Mucosa of rectum (tissue), 2 donors: ENCODE measurements around the gene ZNF526.
A peak's percentile ranks its signal among the peaks of the same experiment; 100 is the strongest.

Source experiments
- H3K27ac ChIP-seq, 2 donors: one replicate each; pipeline ENCODE4 v1.7.0; 2013; ENCODE audit warnings: inconsistent platforms in 2 of 2, low read depth in 2 of 2, low read length in 2 of 2
- H3K27me3 ChIP-seq, 2 donors: one replicate each; pipeline ENCODE4 v1.7.0; 2013; ENCODE audit warnings: low read length in 2 of 2; ENCODE audit not compliant: control insufficient read depth in 2 of 2, insufficient read depth in 2 of 2
- H3K36me3 ChIP-seq, 2 donors: one replicate each; pipeline ENCODE4 v1.7.0; 2013; ENCODE audit warnings: low read length in 2 of 2; ENCODE audit not compliant: control insufficient read depth in 2 of 2, insufficient read depth in 2 of 2
- H3K4me1 ChIP-seq, 2 donors: one replicate each; pipeline ENCODE4 v1.7.0; 2013; ENCODE audit warnings: low read length in 2 of 2, mild to moderate bottlenecking in 1 of 2; ENCODE audit not compliant: control insufficient read depth in 2 of 2, insufficient read depth in 2 of 2
- H3K4me3 ChIP-seq, 2 donors: one replicate each; pipeline ENCODE4 v1.7.0; 2013; ENCODE audit warnings: low read length in 2 of 2
- H3K9ac ChIP-seq, 2 donors: one replicate each; pipeline ENCODE4 v1.7.0; 2013; ENCODE audit warnings: low read length in 2 of 2, low read depth in 1 of 2, mild to moderate bottlenecking in 1 of 2
- H3K9me3 ChIP-seq, 2 donors: one replicate each; pipeline ENCODE4 v1.7.0; 2013; ENCODE audit warnings: low read length in 2 of 2; ENCODE audit not compliant: control insufficient read depth in 2 of 2
- donor health status: healthy.
- donor health status: Normal muscosa, but diverticular disease.

The ZNF526 gene

DNA sequence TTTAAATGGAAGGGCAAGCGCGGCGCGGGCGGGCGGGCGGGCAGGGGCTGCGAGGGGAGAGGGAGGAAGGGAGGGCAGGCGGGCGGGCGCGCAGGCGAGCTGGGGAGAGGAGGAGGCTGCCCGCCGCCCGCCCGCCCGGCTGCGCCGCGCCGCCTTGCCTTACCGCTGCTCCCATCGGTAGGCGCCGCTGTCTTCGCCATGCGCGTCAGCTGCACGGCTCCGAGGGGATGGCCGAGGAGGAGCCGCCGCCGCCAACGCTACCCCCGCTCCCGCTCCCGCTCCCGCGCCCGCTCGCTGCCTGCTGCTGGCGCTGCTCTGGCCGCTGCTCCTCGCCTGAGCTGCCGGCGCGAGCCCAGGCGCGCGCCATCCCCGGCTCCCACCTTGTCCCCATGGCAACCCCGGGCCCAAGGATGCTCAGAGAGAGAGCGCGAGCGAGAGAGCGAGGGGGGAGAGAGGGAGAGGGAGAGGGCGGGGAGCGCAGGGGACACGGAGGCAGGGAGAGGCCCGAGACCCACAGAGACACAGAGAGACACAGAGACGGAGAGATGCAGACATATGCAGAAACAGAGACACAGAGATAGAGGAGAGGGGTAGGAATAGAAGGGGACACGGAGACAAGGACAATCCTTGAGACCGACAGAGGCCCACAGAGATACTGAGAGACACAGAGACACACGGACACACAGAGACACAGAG is 43.0 kb upstream of the ZNF526 start:
- Histone ChIP-seq H3K9ac (no peak overlapping the region), H3K4me3 (peak overlapping the region in 1 of 2 donors; percentile 6), H3K9me3 (no peaks in the 10 kb centered on the region), H3K27me3 (peaks cover 49 to 58% of the 10 kb centered on the region in 2 donors), H3K27ac (no peak overlapping the region), H3K36me3 (no peaks in the 10 kb centered on the region), H3K4me1 (peaks cover 3 to 8% of the 10 kb centered on the region in 2 donors)

- Histone ChIP-seq H3K9me3 (no peaks in the 10 kb centered on the region), H3K27me3 (peaks cover 49 to 58% of the 10 kb centered on the region in 2 donors), H3K4me1 (peaks cover 3 to 8% of the 10 kb centered on the region in 2 donors), H3K36me3 (no peaks in the 10 kb centered on the region), H3K9ac (no peak overlapping the region), H3K27ac (no peak overlapping the region), H3K4me3 (no peak overlapping the region)
Observed at GRCh38 chr19:42177686-42178019, 42.5 kb upstream of the ZNF526 start.

DNA sequence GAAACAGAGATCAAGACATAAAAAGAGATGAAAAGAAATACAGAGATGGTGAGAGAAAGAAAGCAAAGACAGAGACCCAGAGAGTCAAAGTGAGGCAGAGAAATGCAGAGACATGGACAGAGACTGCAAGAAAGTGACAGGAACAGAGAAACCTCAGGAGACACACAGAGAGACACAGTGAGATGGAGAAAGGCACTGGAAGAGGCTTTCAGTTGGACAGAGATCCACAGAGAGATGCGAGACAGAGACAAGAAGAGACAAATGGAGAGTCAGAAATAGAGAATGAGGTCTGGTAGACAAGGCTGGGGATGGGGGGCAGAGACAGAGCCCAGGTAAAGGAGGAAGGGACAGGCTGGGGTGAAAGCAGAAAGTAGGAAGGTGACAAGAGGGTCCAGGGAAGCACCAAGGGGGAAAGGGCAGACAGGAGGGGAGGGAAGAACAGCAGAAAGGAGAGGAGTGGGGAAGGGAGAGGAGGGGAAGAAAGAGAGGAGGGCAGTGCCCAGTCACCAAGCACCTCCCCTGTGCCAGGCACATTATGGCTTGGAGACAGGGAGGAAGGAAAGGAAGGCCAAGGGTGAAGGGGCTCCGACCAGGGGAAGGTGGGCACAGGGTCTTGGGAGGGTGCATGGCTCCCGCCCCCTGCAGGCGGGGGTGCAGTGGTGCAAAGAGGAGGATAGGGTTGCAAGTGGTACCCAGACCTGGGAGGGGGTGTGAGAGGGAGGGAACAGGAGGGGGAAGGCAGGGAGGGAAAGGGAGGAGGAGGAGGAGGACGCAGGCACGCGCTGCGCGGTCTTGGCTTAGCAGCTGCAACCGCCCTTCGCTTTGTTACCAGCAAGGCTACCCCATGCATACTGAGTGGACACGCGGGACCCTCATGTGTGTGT is 41.1 kb upstream of the ZNF526 start:
- Histone ChIP-seq H3K36me3 (no peaks in the 10 kb centered on the region), H3K27me3 (peaks cover 46 to 58% of the 10 kb centered on the region in 2 donors), H3K9ac (no peak overlapping the region), H3K9me3 (no peaks in the 10 kb centered on the region), H3K27ac (no peak overlapping the region), H3K4me1 (peaks cover 3 to 9% of the 10 kb centered on the region in 2 donors), H3K4me3 (no peak overlapping the region)

GRCh38 chr19:42184401-42184861 is 35.7 kb upstream of the ZNF526 start:
- no peaks in the 10 kb centered on the region for H3K36me3 ChIP-seq
- peaks cover 6 to 10% of the 10 kb centered on the region in 2 donors for H3K4me1 ChIP-seq
- no peak overlapping the region for H3K27ac ChIP-seq
- no peak overlapping the region for H3K4me3 ChIP-seq
- peaks cover 7 to 12% of the 10 kb centered on the region in 2 donors for H3K27me3 ChIP-seq
- H3K9ac ChIP-seq, result no peak overlapping the region
- H3K9me3 ChIP-seq, result no peaks in the 10 kb centered on the region

DNA sequence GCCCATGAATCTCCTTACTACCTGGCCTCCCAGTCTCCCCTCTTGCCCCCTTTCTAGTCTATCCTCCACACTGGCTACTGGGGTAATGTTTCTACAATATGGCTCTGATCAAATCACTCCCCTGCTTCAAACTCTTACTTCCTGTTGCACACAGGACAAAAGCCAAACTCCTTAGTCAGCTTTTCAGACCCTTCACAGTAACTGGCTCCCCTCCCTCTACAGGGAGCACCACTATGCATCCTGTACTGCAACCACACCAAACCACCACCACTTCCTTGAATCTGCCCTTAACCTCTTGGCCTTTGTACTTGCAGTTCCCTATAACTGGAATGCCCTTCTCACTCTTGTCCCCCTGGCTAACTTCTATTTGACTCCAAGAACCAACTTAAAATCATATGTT is 34.8 kb upstream of the ZNF526 start:
- no peaks in the 10 kb centered on the region for H3K9me3 ChIP-seq
- H3K4me3 ChIP-seq, result no peak overlapping the region
- H3K4me1 ChIP-seq, result peaks cover 6 to 10% of the 10 kb centered on the region in 2 donors
- no peak overlapping the region for H3K9ac ChIP-seq
- no peak overlapping the region for H3K27ac ChIP-seq
- peaks cover 0 to 4% of the 10 kb centered on the region in 2 donors for H3K27me3 ChIP-seq
- no peaks in the 10 kb centered on the region for H3K36me3 ChIP-seq

- no peak overlapping the region for H3K9ac ChIP-seq
- no peaks in the 10 kb centered on the region for H3K36me3 ChIP-seq
- H3K4me3 ChIP-seq, result no peak overlapping the region
- H3K27me3 ChIP-seq, result no peaks in the 10 kb centered on the region
- H3K9me3 ChIP-seq, result peaks cover 0 to 3% of the 10 kb centered on the region in 2 donors
- peaks cover 22 to 34% of the 10 kb centered on the region in 2 donors for H3K4me1 ChIP-seq
- H3K27ac ChIP-seq, result no peak overlapping the region
Observed at GRCh38 chr19:42188665-42189064, 31.4 kb upstream of the ZNF526 start.

- Histone ChIP-seq H3K9ac (no peak overlapping the region), H3K4me1 (peaks cover 21 to 33% of the 10 kb centered on the region in 2 donors), H3K4me3 (no peak overlapping the region), H3K9me3 (peaks cover 0 to 3% of the 10 kb centered on the region in 2 donors), H3K27me3 (no peaks in the 10 kb centered on the region), H3K27ac (no peak overlapping the region), H3K36me3 (no peaks in the 10 kb centered on the region)
Observed at GRCh38 chr19:42189133-42189532, 31.0 kb upstream of the ZNF526 start.

DNA sequence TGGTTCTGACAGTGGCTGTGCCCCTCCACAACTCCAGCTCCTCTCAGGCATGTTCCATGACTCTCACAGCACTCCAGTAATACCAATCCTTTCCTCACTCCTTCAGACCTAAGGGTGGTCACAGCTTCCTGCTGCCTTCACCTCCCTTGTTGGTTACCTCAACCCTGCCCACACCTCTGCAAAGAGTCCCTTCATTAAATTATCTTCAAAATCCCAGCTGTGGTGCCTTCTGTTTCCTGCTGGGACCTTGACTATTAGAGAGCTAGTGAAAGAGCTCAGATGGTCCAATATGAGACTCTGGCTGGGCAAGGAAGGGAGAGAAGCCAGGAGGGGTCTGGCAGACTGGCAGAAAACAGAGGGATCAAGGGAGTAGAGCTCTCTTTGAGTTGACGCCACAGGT is 28.8 kb upstream of the ZNF526 start:
- Histone ChIP-seq H3K36me3 (peaks cover 0 to 4% of the 10 kb centered on the region in 2 donors), H3K27me3 (no peaks in the 10 kb centered on the region), H3K9ac (peak overlapping the region; percentile 26 to 63), H3K4me3 (no peak overlapping the region), H3K9me3 (peaks cover 0 to 3% of the 10 kb centered on the region in 2 donors), H3K4me1 (peaks cover 17 to 24% of the 10 kb centered on the region in 2 donors), H3K27ac (peak overlapping the region; percentile 90 to 95)

DNA sequence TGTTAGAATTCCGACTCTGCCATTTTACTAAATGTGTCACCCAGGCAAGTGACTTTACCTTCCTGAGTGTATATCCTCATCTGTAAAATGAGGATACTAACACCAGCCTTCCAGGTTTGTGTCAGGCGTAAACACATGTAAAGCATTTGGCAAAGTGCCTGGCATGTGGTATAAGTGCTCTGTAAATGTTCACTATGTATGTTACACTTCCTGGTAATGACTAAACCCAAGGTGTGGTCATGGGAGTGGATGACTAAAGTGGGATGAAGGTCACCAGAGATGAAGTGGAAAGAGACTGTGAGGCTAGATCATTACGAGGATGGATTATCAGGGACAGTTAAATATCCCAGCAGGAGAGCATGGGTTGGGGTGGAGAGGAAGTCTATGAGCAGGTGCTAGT is 28.3 kb upstream of the ZNF526 start:
- no peaks in the 10 kb centered on the region for H3K27me3 ChIP-seq
- peaks cover 0 to 3% of the 10 kb centered on the region in 2 donors for H3K9me3 ChIP-seq
- H3K4me1 ChIP-seq, result peaks cover 21 to 24% of the 10 kb centered on the region in 2 donors
- H3K27ac ChIP-seq, result peak overlapping the region; percentile 90 to 95
- peak overlapping the region; percentile 26 to 63 for H3K9ac ChIP-seq
- no peak overlapping the region for H3K4me3 ChIP-seq
- H3K36me3 ChIP-seq, result peaks cover 0 to 4% of the 10 kb centered on the region in 2 donors

- Histone ChIP-seq H3K4me1 (peaks cover 32 to 34% of the 10 kb centered on the region in 2 donors), H3K36me3 (peaks cover 5 to 15% of the 10 kb centered on the region in 2 donors), H3K27me3 (no peaks in the 10 kb centered on the region), H3K9ac (no peak overlapping the region), H3K27ac (peak overlapping the region; percentile 62 to 90), H3K9me3 (peaks cover 0 to 3% of the 10 kb centered on the region in 2 donors), H3K4me3 (peak overlapping the region; percentile 9 to 18)
Observed at GRCh38 chr19:42193294-42193693, 26.8 kb upstream of the ZNF526 start.
